Measurements from ENCODE around the gene BABAM1. TPM values are rescaled to one million over a fixed set of nuclear protein-coding genes. Genes with fewer than 3 reads are reported as not detected.

The BABAM1 gene
- total and polyA plus RNA-seq, 9 of the 15 experiments (the other 6 are each of a cell fraction or from before 2014, with no cell fraction given) = 14.7 to 160 (median 113) TPM

GRCh38 chr19:17306285-17306714, 39.1 kb downstream of the BABAM1 start:
- peak overlapping the region; percentile 94 for H3K4me2 ChIP-seq (ENCODE audit: insufficient read depth, low read length)
- WGBS (ENCODE audit: insufficient coverage, low coverage, missing lambda C conversion rate) = under 1% methylated on average over 28 of the region's 28 CpGs
- H3K9me3 ChIP-seq (replicated peaks; ENCODE audit: control insufficient read depth, insufficient read depth, low read depth, low read length) = no peaks in the 10 kb centered on the region
- H3K9me1 ChIP-seq (ENCODE audit: control insufficient read depth, insufficient read depth, low read length) = no peaks in the 10 kb centered on the region
- peaks cover 51% of the 10 kb centered on the region for H3K79me2 ChIP-seq (ENCODE audit: control insufficient read depth, insufficient read depth, low read length)
- ATAC-seq (no peak), FAIRE-seq (peak; percentile 11), DNase-seq (ENCODE audit: extremely low read depth in 1 of 4, low spot score in 3 of 4) (no peak)
- H3K4me1 ChIP-seq (replicated peaks in 1 of 2; ENCODE audit: control insufficient read depth in 2 of 2, insufficient read depth in 2 of 2, low read length in 2 of 2) = peaks cover 32 to 68% of the 10 kb centered on the region in 2 experiments; a peak in 4 of 5 replicates
- in situ Hi-C loops (cut with MboI) = no loop called here
- H3K27ac ChIP-seq (ENCODE audit: extremely low read depth, low read depth, low read length) = peak overlapping the region; percentile 86
- peak overlapping the region; percentile 84 to 94 for H3K9ac ChIP-seq (ENCODE audit: insufficient read depth in 1 of 2, low read depth in 2 of 2, low read length in 2 of 2)
- intact Hi-C loops (cut with micrococcal nuclease) = no loop called here
- BruUV-seq (replicated peaks) = no TSS peak
- ChIA-PET CTCF (ENCODE audit: low intra/inter-chr PET ratio) (interaction anchor here (1.1 kb wide), 1 partner anchor 28 kb away, joined by 3 read pairs; the partner anchor contains the start of gene ANO8), POLR2A (interaction anchor here (0.7 to 7.7 kb wide), 4 partner anchors 18 to 975 kb away, joined by 4 to 78 read pairs (median 4); partner anchors contain the start of genes ANO8 and JUND)
- H4K20me1 ChIP-seq (replicated peaks; ENCODE audit: control insufficient read depth, insufficient read depth, low read length) = 0 out of 2 replicates have a peak, but pooled peaks cover 5% of the 10 kb centered on the region
- H2AFZ ChIP-seq (ENCODE audit: low read depth, low read length) = peak overlapping the region; percentile 85
- H3K36me3 ChIP-seq (ENCODE audit: control insufficient read depth, insufficient read depth, low read length) = peaks cover 16% of the 10 kb centered on the region
- H3K27me3 ChIP-seq (ENCODE audit: control insufficient read depth in 2 of 2, insufficient read depth in 2 of 2, low read length in 2 of 2) = no peaks in the 10 kb centered on the region
- peak overlapping the region; percentile 58 for H3K4me3 ChIP-seq
- peak; percentile 91 for TF ChIP-seq L3MBTL2 (IDR thresholded peaks at IDR 0.05)
- TF ChIP-seq, protein P1, sequence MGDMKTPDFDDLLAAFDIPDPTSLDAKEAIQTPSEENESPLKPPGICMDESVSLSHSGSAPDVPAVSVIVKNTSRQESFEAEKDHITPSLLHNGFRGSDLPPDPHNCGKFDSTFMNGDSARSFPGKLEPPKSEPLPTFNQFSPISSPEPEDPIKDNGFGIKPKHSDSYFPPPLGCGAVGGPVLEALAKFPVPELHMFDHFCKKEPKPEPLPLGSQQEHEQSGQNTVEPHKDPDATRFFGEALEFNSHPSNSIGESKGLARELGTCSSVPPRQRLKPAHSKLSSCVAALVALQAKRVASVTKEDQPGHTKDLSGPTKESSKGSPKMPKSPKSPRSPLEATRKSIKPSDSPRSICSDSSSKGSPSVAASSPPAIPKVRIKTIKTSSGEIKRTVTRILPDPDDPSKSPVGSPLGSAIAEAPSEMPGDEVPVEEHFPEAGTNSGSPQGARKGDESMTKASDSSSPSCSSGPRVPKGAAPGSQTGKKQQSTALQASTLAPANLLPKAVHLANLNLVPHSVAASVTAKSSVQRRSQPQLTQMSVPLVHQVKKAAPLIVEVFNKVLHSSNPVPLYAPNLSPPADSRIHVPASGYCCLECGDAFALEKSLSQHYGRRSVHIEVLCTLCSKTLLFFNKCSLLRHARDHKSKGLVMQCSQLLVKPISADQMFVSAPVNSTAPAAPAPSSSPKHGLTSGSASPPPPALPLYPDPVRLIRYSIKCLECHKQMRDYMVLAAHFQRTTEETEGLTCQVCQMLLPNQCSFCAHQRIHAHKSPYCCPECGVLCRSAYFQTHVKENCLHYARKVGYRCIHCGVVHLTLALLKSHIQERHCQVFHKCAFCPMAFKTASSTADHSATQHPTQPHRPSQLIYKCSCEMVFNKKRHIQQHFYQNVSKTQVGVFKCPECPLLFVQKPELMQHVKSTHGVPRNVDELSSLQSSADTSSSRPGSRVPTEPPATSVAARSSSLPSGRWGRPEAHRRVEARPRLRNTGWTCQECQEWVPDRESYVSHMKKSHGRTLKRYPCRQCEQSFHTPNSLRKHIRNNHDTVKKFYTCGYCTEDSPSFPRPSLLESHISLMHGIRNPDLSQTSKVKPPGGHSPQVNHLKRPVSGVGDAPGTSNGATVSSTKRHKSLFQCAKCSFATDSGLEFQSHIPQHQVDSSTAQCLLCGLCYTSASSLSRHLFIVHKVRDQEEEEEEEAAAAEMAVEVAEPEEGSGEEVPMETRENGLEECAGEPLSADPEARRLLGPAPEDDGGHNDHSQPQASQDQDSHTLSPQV (IDR thresholded peaks at IDR 0.05) = peak; percentile 3; the same call in 1 of the 2 replicates
- peak; percentile 58 to 76 for TF ChIP-seq E2F6 (IDR thresholded peaks at IDR 0.05; ENCODE audit: borderline replicate concordance in 1 of 2, extremely low read depth in 1 of 2, insufficient read depth in 1 of 2, insufficient read length in 1 of 2, low read depth in 1 of 2, low read length in 1 of 2, poor library complexity in 1 of 2, severe bottlenecking in 1 of 2)
- peak; percentile 3 for TF ChIP-seq NUFIP1 (IDR thresholded peaks at IDR 0.05; ENCODE audit: partially characterized antibody)
- TF ChIP-seq ERF (CRISPR knock-in tag; IDR thresholded peaks at IDR 0.05) = 0 out of 2 replicates have a peak, but pooled peaks have one; percentile 2
- TF ChIP-seq MYC (IDR thresholded peaks at IDR 0.05; ENCODE audit: low read depth, low read length) = peak; percentile 9; the same call in 1 of the 2 replicates
- no peak for TF ChIP-seq MYC (CRISPR knock-in tag; IDR thresholded peaks at IDR 0.05; ENCODE audit: borderline replicate concordance, low read depth)
- TF ChIP-seq NEUROD1 (IDR thresholded peaks at IDR 0.05; ENCODE audit: borderline replicate concordance, low read depth, low read length, partially characterized antibody) = no peak
- TF ChIP-seq, protein P2, sequence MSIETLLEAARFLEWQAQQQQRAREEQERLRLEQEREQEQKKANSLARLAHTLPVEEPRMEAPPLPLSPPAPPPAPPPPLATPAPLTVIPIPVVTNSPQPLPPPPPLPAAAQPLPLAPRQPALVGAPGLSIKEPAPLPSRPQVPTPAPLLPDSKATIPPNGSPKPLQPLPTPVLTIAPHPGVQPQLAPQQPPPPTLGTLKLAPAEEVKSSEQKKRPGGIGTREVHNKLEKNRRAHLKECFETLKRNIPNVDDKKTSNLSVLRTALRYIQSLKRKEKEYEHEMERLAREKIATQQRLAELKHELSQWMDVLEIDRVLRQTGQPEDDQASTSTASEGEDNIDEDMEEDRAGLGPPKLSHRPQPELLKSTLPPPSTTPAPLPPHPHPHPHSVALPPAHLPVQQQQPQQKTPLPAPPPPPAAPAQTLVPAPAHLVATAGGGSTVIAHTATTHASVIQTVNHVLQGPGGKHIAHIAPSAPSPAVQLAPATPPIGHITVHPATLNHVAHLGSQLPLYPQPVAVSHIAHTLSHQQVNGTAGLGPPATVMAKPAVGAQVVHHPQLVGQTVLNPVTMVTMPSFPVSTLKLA (conservative IDR thresholded peaks at IDR 0.05) = no peak; a peak in 2 of 4 replicates
- no peak for TF ChIP-seq SP1 (CRISPR knock-in tag; IDR thresholded peaks at IDR 0.05)
- TF ChIP-seq SREBF2 (CRISPR knock-in tag; IDR thresholded peaks at IDR 0.05) = no peak
- peak; percentile 24 for TF ChIP-seq SAP30 (IDR thresholded peaks at IDR 0.05; ENCODE audit: borderline replicate concordance, insufficient read depth, low read depth, low read length, poor library complexity, severe bottlenecking)
- no peak for TF ChIP-seq BRF1 (IDR thresholded peaks at IDR 0.05; ENCODE audit: borderline replicate concordance, extremely low read depth, insufficient read length)

All from K562 (cell line).